AG04449 (cell line): ENCODE data around the gene MYF5.

Source experiments
- CTCF ChIA-PET: fragments of 350-600 bp; formaldehyde crosslinking; extraction: SDS; loops from one replicate; lab custom pipeline; 2021; ENCODE audit warnings: antibody characterized with exemption; lab: Yijun Ruan, JAX
- POLR2A ChIA-PET: fragments of 400-600, 350-600 bp; formaldehyde crosslinking; extraction: SDS; loops from one replicate; lab custom pipeline; 2020; ENCODE audit warnings: antibody characterized with exemption, inconsistent platforms; lab: Yijun Ruan, JAX
- DNase-seq: peaks from one replicate; pipeline ENCODE4 v3.0.0-alpha.2; 2010; ENCODE audit warnings: low read depth, low spot score
- H3K4me3 ChIP-seq: 2 replicates; pipeline ENCODE4 v1.5.1; 2011; ENCODE audit warnings: low read depth, mild to moderate bottlenecking, control low read depth, low read length
- CTCF ChIP-seq: IDR thresholded peaks from one replicate; pipeline ENCODE4 v1.5.1; 2011; ENCODE audit warnings: mild to moderate bottlenecking, moderate library complexity, low read length, control low read depth, inconsistent platforms; ENCODE audit not compliant: insufficient read depth; ENCODE audit errors: missing control alignments

MYF5 gene

GRCh38 chr12:80702889-80703805, 13.6 kb upstream of the MYF5 start:
- no peak for TF ChIP-seq CTCF
- no peak overlapping the region for H3K4me3 ChIP-seq
- ChIA-PET POLR2A (no interaction called here), CTCF (interaction anchor here (0.6 to 1.1 kb wide), 4 partner anchors 9 to 16 kb away, joined by 3 to 6 read pairs (median 3); no protein-coding TSS in a partner anchor)
- DNase-seq, result peak; percentile 5

GRCh38 chr12:80704420-80704819, 12.3 kb upstream of the MYF5 start:
- no peak overlapping the region for H3K4me3 ChIP-seq
- TF ChIP-seq CTCF, result no peak
- DNase-seq, result no peak
- POLR2A ChIA-PET, result no interaction called here
- CTCF ChIA-PET, result interaction anchor here (0.7 to 0.9 kb wide), 2 partner anchors 15 to 434 kb away, joined by 3 read pairs; no protein-coding TSS in a partner anchor

GRCh38 chr12:80707126-80707829, 9.4 kb upstream of the MYF5 start, which contains the start of gene MYF6:
TSS of gene MYF6 (plus strand) at chr12:80707634. CDS start at chr12:80707720, 86 bp downstream.
- no peak for TF ChIP-seq CTCF
- DNase-seq, result no peak
- POLR2A ChIA-PET, result no interaction called here
- H3K4me3 ChIP-seq, result no peak within 1 kb of the TSS
- CTCF ChIA-PET, result no interaction called here

GRCh38 chr12:80707830-80708258, 8.9 kb upstream of the MYF5 start:
- no peak for DNase-seq
- ChIA-PET POLR2A (no interaction called here), CTCF (no interaction called here)
- no peak for TF ChIP-seq CTCF
- no peak overlapping the region for H3K4me3 ChIP-seq

- TF ChIP-seq CTCF, result no peak
- ChIA-PET POLR2A (no interaction called here), CTCF (no interaction called here)
- no peak for DNase-seq
- H3K4me3 ChIP-seq, result 0 out of 2 replicates have a peak overlapping the region, but pooled peaks have one; percentile 1
Measured at GRCh38 chr12:80708259-80708974, 8.3 kb upstream of the MYF5 start.
